Superior temporal gyrus (tissue), 1 donor: Measurements from ENCODE around the gene SUPT7L.
"Not testable (repeated sequence)": the region's sequence is repeated elsewhere in the genome, so short reads cannot be mapped to it uniquely, and the experiment has no call there.

ENCODE experiments used
- DNase-seq: peaks from one replicate; pipeline ENCODE4 v3.0.0-alpha.2; 2016; ENCODE audit errors: extremely low spot score

Gene SUPT7L

DNA sequence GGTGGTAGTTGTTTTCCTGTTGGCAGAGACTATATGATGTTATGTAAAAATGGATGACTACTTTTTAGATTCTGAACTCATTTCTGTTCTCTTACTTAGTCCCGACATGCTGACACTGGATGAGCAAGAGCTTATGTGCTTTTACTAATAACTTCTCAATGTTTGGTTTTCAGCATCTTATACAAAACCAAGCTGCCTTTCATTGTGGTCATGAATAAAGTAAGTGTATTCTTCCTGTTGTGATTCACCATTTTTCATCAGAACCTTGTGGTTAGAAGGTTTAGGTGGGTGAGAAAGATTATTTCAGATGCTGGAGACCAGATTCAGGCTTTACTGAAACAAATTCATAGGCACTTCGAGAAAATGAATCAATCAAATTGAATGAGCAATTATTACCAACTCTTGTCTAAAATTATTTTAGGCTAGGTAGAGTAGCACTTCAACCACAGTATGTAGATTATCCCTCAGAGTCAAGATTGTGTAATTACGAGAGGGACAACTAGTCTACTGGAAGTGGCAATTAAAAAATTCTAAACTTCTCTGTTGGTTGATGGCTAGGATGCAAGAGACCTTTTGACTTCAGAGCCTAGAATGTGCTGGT lies 25.3 kb downstream of the SUPT7L start:
- no peak for DNase-seq

DNA sequence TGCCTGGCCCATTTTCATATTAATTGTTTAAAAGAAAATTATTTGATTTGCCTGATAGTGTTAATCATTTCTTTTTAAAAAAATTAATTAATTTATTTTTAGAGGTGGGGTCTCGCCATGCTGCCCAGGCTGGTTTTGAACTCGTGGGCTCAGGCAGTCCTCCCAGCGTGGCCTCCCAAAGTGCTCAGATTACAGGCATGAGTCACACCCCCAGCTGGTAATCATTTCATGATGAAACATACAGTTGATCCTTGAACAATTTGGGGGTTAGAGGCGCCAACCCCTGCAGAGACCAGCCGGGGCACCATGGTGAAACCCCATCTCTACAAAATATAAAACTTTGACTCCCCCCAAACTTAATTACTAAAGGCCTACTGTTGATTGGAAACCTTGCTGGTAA lies 26.6 kb downstream of the SUPT7L start:
- DNase-seq: no peak

DNA sequence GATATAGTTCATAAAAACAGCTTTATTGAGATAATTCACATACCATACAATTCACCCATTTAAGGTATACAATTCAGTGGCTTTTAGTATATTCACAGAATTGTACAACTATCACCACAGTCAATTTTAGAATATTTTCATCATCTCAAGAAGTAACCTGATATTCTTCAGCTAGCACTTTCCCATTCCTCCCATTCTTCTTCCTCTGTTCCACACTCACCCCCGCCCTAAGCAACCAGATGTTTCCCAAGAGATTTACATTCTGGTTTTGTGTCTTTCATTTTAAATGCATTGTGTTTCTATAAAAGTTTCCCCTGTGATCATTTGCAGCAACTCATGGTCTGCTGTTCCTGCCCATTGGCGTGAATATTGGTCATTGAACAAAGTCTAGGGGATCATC lies 29.1 kb downstream of the SUPT7L start:
- DNase-seq: no peak

DNA sequence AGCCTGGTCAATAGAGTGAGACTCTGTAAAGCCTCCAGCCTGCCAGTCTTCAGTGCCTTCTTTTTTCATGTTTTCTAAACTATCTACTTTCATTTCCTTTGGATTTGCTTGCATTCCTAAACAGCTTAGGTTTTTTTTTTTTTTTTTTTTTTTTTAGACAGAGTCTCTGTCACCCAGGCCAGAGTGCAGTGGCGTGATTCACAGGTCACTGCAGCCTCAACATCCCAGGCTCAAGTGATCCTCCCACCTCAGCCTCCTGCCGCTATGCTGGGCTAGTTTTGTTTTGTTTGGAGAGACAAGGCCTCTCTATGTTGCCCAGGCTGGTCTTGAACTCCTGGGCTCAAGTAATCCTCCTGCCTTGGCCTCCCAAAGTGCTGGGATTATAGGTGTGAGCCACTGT lies 33.2 kb downstream of the SUPT7L start:
- DNase-seq: not testable (repeated sequence)

DNA sequence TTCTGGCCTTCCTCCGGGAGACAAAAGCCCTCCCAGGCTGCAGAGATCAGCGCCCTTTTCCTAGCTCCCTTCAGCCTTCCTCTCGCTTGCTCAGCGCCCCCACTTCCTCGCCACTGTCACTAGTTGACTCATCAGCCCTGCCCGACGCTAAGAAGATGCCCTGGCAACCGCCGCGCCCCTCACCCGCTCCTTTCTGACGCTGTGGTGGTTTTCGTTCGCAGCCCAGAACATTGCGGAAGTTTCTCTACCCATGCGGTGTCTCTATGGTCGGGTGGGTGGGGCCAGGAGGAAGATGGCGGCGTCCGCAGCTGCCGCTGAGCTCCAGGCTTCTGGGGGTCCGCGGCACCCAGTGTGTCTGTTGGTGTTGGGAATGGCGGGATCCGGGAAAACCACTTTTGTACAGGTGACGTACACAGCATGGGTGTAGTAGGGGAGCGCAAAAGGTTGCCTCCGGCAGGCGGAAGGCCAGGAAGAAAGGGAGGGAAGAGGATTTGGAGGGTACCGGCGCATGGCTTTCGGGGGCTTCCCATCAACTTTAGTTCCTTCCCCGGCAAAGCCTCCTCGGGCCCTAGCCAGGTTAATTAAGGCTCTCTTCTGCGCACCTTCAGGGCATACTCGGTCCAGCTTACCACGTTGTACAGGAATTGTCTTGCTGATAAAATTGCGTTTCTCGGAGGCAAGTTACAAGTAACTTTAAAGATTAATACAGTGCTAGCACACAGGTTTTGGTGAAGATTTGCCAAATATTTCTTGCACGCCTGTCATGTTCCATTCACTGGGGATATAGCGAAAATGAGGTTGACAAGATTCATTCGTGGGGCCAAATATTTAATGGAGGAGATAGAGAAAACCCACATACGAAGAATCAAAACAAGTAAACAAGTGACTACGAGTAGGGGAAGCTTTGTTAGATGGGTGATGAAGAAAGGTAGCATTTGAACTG lies 34.4 kb downstream of the SUPT7L start, which contains the start of the genes CCDC121 and GPN1:
Gene CCDC121, minus strand, starts transcription at position 246 of the 943 bp plus-strand sequence. CDS start 1,213 bp downstream, outside the sequence.
Gene GPN1, plus strand, starts transcription at position 284 of the 943 bp plus-strand sequence. Its CDS starts 9 bp downstream, at position 293.
- DNase-seq: peak; percentile 91

DNA sequence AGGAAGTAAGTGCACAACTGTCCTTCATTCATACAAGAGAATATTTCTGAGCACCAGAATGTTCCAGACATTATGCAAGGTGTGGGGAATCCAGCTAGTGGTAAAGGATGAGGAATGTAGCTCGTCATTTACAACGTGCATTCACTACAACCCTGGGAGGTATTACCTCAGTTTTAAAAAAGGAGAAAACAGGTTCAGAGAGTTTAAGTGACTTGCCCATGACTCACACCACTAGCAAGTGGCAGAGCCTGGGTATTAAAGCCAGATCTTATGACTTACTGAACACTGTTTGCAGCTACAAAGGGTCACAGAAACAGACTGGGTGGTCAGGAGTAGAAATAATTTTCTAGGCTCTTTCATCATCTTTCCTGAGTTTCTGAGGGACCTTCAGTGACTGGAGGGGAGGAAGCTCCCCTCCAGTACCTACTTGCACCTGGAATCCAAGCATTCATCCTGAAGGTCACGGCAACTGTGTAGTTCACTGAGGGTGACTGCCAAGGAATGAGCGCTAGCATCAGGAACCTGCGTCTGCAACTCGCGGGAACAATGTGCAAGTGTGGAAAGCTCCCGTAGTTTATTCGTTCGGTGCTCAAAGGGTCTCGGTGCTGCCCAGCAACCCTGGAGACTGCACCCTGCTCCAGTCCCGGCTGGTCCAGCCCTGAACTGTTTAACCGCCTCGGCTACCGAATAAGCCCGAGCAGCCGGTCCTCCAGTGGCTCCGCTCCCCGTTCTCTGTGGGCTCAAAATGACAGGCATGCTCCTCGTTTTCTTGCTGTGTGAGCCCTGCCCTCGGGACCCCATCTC lies 35.2 kb downstream of the SUPT7L start:
- DNase-seq: peak; percentile 26

DNA sequence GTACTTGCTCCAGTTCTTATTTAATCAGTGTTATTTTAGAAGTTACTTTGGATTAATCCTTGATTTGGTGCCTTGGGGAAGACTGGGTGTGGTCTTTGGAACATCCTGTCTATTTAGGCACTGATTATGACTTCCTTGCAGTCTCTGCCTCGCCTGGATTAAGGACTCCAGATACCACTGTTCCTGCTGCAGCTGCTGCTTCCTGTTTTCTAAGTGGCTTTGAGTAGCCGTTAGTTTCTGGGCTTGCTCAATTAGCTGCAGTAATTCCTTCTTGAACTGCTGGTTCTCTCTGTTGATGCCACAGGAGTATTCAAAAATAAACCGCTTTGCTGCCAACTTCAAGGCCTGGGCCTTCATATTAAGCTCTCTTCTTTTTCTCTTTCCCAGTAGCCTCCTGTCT lies 36.5 kb downstream of the SUPT7L start:
- not testable (repeated sequence) for DNase-seq

DNA sequence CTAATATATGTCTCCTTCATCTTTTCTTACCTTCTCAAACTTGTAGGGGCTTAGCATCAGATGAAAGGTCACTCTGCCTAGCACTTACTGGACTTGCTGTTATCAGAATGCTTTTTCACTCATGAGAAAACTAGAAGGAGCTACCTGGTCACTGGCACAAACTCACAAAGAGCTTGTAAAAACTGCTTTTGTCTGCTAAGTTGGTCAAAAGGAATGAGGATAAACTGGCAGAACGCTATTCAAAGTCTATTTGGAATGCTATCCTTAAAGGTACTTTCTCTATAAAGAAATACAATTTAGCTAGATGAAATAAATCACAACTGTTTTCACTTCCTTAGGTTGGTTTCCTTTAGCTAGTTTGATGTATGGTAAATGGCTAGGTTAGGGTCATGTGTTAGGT lies 37.1 kb downstream of the SUPT7L start:
- not testable (repeated sequence) for DNase-seq

DNA sequence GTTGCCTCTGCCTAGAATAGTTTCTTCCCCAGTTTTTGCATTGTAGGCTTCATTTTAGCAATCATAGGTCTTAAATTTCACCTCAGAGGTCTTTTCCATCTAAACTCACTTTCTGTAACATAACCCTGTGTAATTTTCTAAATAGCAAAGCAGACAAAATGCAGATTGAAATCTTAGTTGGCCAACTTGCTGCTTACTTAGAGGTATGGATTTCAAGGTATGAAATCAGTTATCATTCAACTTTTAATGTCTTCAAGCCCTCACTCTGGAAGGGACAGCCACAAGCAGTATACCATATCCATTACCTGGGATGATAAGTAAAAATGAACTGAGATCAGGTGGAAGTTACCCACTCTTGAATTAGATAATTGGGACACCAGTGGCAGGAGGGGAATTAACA lies 38.5 kb downstream of the SUPT7L start:
- no peak for DNase-seq

DNA sequence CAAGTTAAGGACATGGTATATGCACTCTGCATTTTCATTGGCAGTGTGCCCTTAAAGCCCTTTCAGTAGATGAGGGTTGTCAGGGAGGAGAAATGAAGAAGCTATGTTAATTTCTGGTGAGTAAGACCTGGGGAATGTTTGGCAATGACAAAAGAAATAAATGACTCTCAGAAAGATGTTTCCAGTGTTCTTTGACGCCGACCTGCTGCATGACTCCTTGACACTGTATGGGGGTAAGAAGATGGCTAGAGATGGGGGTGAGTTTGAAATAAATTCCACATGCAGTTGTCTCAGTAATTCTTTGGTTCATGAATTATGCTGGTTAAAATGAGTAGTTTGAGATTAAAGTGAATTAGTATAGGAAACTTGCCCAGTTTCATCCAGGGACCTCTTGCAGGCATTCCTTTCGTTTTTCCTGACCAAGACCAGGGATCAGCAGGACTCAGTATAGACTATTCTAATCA lies 40.5 kb downstream of the SUPT7L start:
- DNase-seq: no peak

DNA sequence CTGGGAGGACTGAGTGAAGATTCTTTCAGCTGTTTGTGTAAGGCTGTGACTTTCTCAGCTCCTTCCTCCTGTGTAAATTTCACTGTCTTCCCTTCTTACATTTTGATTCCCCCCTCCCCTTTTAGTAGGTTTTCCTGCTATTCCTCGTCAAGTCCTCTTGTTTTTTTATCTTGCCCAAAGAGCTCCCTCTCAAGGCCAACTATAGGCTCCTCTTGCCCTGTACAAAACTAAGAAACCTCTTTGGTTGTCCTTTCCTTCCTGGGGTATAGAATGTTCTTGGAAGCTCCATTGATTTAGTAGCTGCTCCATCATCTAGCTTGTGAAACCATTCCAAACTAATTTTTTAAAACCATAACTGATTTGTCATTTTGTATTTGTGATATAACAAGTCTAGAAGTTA lies 41.9 kb downstream of the SUPT7L start:
- DNase-seq: no peak

DNA sequence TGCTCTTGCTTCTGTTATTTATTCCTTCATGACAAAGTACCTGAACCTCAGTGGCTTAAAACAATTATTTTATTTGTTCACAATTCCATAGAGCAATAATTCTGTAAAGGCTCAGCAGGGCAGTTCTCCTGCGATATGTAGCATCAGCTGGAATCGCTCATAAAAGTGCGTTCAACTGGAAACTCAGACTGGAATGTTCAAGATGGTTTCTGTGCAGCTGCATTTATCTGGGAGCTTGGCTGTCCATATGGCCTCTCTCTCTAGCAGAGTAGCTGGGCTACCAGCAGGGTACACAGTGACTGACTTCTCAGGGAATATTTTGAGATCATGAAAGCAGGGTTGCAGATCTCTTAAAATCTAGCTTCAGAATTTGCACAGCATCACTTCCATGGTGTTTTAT lies 48.1 kb downstream of the SUPT7L start:
- no peak for DNase-seq

DNA sequence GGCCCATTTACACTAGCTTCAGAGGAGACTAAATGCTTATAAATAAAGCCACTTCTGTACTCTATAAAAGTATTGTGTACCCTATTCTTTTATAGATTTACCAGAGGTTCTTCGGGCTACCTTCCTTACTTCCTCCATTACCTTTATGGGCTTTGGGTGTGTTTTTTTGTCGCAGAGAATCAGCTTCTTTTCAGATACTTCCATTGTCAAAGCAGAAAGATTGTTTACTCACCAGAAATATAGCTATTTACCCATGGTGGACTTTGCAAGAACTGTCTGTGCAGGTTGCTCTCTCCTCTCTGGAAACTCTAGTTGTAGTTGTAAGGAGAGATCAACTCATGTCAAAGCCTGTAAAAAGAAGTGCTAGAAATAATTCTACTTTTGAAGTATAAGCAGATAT lies 49.4 kb downstream of the SUPT7L start:
- no peak for DNase-seq

DNA sequence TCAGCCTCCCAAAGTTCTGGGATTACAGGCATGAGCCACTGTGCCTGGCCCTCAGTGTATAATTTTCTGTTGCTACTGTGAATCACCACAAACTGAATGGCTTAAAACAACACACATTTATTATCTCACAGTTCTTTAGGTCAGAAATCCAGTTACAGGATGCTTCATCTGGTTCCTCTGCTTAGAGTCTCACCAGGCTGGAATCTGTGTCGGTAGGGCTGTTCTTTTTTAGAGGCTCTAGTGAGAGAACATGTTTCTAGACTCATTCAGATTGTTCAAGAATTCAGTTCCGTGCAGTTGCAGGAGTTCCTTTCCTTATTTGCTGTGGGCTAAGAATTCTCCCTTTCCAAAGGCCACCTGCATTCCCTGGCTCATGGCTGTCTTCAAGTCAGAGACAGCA lies 56.8 kb downstream of the SUPT7L start:
- DNase-seq: no peak
